HL-60 (cell line): Measurements from ENCODE around the gene SEPTIN2.

ENCODE experiments used
- DNase-seq, 2 experiments: peaks; one replicate each; pipeline ENCODE4 v3.0.0-alpha.2; 2010 to 2020; ENCODE audit warnings: low read depth in 1 of 2, low spot score in 1 of 2
- H3K27ac ChIP-seq: fragments of 250-450 bp; sonication (Bioruptor Pico); replicated peaks from 2 replicates; pipeline ENCODE4 v1.5.1; 2020; ENCODE audit warnings: mild to moderate bottlenecking, moderate library complexity
- H3K27me3 ChIP-seq: fragments of 250-450 bp; sonication (Bioruptor Pico); 2 replicates; pipeline ENCODE4 v1.5.1; 2021; ENCODE audit warnings: mild to moderate bottlenecking, moderate library complexity; ENCODE audit not compliant: insufficient read depth, poor library complexity, severe bottlenecking
- H3K4me3 ChIP-seq: replicated peaks from 2 replicates; pipeline ENCODE4 v1.5.1; 2011; ENCODE audit warnings: mild to moderate bottlenecking, control low read depth, low read length; ENCODE audit not compliant: insufficient read depth
- CTCF ChIP-seq: IDR thresholded peaks from one replicate; pipeline ENCODE4 v1.5.1; 2011; ENCODE audit warnings: low read length, control low read depth, inconsistent platforms; ENCODE audit not compliant: insufficient read depth
- GABPA ChIP-seq: IDR thresholded peaks from 2 replicates; pipeline ENCODE4 v1.6.1; 2012; ENCODE audit warnings: low read depth
- POLR2AphosphoS5 ChIP-seq: IDR thresholded peaks from 2 replicates; pipeline ENCODE4 v1.6.1; 2012; ENCODE audit warnings: low read depth
- SPI1 ChIP-seq: IDR thresholded peaks from 2 replicates; pipeline ENCODE4 v1.6.1; 2012; ENCODE audit warnings: low read depth, mild to moderate bottlenecking, borderline replicate concordance
- TF ChIP-seq, protein P1 (sequence below): IDR thresholded peaks from 2 replicates; pipeline ENCODE4 v1.6.1; 2012; ENCODE audit warnings: low read depth; ENCODE audit not compliant: insufficient replicate concordance

Gene SEPTIN2

GRCh38 chr2:241349941-241350340 is 34.2 kb downstream of the SEPTIN2 start:
- TF ChIP-seq POLR2AphosphoS5 (no peak), CTCF (no peak), SPI1 (no peak), GABPA (no peak)
- TF ChIP-seq, protein P1, sequence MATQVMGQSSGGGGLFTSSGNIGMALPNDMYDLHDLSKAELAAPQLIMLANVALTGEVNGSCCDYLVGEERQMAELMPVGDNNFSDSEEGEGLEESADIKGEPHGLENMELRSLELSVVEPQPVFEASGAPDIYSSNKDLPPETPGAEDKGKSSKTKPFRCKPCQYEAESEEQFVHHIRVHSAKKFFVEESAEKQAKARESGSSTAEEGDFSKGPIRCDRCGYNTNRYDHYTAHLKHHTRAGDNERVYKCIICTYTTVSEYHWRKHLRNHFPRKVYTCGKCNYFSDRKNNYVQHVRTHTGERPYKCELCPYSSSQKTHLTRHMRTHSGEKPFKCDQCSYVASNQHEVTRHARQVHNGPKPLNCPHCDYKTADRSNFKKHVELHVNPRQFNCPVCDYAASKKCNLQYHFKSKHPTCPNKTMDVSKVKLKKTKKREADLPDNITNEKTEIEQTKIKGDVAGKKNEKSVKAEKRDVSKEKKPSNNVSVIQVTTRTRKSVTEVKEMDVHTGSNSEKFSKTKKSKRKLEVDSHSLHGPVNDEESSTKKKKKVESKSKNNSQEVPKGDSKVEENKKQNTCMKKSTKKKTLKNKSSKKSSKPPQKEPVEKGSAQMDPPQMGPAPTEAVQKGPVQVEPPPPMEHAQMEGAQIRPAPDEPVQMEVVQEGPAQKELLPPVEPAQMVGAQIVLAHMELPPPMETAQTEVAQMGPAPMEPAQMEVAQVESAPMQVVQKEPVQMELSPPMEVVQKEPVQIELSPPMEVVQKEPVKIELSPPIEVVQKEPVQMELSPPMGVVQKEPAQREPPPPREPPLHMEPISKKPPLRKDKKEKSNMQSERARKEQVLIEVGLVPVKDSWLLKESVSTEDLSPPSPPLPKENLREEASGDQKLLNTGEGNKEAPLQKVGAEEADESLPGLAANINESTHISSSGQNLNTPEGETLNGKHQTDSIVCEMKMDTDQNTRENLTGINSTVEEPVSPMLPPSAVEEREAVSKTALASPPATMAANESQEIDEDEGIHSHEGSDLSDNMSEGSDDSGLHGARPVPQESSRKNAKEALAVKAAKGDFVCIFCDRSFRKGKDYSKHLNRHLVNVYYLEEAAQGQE, result no peak
- no peaks in the 10 kb centered on the region for H3K27me3 ChIP-seq
- H3K27ac ChIP-seq, result no peak overlapping the region
- no peak for DNase-seq
- no peak overlapping the region for H3K4me3 ChIP-seq

GRCh38 chr2:241350530-241350877 is 34.8 kb downstream of the SEPTIN2 start:
- H3K27ac ChIP-seq, result no peak overlapping the region
- H3K4me3 ChIP-seq, result no peak overlapping the region
- TF ChIP-seq, protein P1, result no peak
- no peak for DNase-seq
- H3K27me3 ChIP-seq, result no peaks in the 10 kb centered on the region

DNA sequence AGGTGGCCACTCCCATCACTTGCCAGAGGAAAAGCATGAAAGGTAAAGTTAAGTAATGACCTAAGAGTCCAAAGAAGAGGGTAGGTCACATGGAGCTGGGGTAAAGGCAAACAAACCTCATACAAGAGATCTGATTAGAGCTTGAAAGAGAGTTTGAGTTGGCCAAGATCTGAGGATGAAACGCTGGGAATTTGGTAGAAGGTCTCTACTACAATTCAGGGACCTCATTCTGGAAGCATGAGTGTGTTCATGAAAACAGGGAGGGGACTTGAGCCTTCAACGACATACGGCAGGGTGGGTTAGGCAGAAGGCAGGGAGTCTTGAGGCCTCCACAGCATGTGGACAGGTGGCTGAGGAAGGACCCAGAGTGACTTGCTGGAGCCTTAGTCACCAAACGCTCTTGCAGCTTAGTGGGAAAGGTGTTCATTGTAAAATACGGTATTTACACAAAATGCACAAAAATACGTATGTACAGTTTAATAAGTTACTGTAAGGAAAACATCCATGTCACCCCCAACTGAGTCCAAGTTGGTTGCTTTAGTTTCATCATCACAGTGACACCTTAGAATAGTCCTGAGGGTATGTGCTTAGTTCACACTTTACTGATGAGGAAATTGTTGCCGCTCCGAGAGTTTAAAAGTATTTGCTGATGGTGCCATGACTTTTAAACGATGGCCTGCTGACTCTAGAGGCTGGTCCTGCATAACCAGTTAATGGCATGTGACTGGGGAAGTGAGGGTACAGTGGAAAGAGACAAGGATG is 35.3 kb downstream of the SEPTIN2 start:
- H3K27ac ChIP-seq, result no peak overlapping the region
- no peaks in the 10 kb centered on the region for H3K27me3 ChIP-seq
- H3K4me3 ChIP-seq, result no peak overlapping the region
- TF ChIP-seq POLR2AphosphoS5 (no peak), GABPA (no peak), SPI1 (no peak), CTCF (no peak)
- TF ChIP-seq, protein P1, result no peak
- DNase-seq, result no peak
